GM18909 (cell line): Measurements from ENCODE around the gene MAP2K3.
"Not testable (repeated sequence)": the region's sequence is repeated elsewhere in the genome, so short reads cannot be mapped to it uniquely, and the experiment has no call there.

ENCODE experiments used
- ATAC-seq: cut with Tn5 transposase; IDR thresholded peaks from one replicate; pipeline ENCODE4 v1.9.1; 2021; ENCODE audit warnings: mild to moderate bottlenecking; ENCODE audit not compliant: unreplicated experiment, poor library complexity

The MAP2K3 gene

GRCh38 chr17:21294321-21295035 is 10.0 kb downstream of the MAP2K3 start:
- ATAC-seq = no peak

DNA sequence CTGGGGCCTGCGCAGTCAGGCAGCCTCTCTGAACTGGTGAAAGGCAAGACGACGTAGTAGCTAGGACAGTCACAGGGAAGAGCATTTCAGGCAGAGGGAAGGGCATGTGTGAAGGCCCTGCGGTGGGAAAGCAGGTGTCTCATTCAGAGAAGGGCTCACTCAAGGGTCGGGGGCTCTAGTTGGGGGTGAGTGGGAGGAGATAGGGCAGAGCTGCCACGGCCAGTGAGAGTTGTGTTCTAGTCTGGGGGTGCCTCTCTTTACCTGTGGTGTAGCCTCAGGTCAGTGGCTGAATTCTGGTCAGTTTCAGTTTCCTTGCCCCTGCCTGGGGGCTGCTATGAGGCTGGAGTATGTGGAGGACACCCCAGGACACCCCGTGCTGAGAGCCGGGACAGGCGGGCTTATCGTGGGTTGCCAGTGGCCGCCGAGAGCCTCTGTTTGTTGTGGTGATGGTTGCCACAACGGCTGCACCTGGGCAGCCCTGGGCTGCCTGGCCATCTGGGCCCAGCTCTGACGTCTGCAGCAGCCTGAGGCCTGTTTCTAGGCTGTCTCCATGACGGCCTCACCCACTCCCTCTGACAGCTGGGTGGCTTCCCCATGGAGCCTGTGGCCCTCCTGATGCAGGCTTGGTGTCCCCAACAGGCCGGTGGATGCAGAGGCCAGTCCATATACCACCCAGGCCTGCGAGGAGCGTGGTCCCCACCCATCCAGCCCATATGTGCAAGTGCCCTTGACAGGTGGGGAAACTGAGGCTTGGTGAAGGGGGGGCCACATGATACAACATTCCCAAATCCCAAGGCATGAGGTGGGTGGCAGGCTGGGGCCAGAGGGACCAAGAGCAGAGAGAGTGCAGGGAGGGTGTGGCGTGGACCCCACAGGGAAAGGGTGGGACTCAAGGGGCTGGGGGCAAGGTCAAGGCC is 10.8 kb downstream of the MAP2K3 start:
- ATAC-seq = no peak

- ATAC-seq = no peak
Measured at GRCh38 chr17:21296097-21297025, 11.8 kb downstream of the MAP2K3 start.

GRCh38 chr17:21297026-21297520 is 12.6 kb downstream of the MAP2K3 start:
- no peak for ATAC-seq

DNA sequence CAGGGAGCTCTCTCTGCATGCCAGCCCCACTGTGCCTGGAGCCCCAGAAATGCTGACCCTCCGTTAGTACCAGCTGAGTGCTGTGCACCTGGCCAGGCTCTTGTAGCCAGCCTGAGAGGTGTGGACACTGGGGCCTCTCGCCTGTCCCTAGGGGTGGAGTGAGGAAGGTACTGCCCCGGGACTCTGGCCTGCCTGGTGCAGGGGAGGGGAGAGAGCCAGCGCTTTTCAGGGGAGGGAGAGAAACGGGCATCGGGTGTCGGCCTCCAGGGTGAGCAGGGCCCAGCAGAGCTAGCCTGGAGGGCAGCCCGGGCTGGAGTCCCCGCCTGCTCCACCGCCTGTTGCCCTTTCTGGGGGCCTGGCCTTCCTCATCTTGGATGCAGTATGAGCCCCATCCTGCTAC is 13.1 kb downstream of the MAP2K3 start:
- no peak for ATAC-seq

DNA sequence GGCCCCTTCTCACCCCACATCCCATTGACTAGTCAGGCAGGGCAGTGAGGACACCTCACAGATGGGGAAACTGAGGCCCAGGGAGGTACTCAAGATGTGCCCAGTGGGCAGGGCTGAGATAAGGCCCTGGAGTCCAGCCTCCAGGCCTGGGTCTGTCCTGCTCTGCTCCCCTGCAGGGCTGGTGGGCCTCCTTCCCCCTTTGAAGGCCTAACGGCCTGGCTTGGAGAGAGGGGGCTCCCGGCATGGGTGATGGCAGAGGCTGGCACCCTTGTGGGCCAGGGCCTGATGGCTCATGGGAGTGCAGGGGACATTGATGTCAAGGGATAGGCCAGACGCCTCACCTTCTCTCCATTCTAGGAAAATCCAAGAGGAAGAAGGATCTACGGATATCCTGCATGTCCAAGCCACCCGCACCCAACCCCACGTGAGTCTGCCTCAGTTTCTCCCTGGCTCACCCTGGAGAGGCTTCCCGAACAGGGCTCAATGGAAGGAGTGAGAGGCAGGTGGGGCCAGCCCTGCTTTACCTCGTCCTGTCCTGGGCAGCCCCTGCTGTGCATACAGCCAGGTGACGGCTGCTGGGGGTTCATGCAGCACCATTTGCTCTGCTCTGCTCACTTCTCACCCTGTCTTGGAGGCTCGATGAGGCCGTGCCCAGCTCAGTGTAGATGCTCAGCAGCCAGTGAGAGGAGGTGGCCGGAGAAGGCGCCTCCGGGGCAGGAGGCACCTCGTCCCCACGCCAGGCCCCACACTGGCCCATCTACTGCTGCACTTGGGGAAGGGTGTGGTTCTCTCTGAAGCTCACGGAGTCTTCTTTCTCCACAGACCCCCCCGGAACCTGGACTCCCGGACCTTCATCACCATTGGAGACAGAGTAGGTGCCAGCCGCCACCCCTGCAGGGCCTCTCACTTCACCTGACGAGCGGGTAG is 13.8 kb downstream of the MAP2K3 start:
- ATAC-seq = no peak

DNA sequence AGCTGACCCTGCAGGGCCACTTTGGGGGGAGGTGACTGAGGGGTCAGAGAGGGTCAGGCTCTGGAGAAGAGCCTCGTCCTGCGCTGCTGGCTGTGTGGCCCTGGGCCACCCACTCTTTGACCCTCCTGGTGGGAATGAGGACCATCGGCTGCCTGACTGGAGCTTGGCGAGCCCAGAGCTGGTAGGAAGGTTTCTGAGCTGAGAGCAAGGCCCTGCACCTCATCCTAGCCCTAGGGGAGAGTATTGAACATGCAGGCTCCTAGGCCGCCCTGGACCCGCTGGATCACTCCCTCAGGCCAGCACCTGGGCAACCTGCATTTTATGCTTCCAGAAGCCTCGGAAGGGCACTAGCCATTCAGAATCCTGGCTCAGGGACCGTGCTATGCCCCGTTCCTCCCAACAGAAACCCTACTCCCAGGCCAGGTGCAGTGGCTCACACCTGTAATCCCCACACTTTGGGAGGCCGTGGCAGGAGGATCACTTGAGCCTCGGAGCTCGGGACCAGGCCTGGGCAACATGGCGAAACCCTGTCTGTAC is 14.5 kb downstream of the MAP2K3 start:
- ATAC-seq = no peak

DNA sequence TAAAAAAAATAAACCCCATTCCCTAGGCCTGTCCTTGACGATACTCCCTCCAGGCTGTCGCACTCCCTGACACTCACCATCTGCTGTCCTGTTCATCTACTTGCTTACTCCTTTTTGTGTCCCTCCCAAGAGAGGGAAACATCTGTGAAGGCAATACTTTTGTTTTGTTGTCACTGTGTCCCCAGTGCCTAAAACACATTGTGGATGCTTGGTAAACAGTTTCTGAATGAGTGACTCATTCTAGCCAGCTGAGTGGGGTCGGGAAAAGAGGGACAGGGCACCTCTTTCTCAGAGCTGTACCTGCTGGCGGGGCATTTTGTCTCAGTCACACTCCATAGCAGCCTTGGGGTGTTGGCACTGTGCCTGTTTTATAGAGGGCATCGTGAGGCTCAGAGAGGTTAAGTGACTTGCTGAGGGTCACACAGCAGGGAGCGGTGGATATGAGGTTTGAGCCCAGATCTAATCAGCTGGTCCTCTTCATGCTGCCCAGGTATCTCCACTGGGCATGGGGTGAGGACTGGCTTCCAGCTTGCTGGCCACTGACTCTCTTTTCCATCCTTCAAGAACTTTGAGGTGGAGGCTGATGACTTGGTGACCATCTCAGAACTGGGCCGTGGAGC is 15.6 kb downstream of the MAP2K3 start:
- ATAC-seq = no peak

DNA sequence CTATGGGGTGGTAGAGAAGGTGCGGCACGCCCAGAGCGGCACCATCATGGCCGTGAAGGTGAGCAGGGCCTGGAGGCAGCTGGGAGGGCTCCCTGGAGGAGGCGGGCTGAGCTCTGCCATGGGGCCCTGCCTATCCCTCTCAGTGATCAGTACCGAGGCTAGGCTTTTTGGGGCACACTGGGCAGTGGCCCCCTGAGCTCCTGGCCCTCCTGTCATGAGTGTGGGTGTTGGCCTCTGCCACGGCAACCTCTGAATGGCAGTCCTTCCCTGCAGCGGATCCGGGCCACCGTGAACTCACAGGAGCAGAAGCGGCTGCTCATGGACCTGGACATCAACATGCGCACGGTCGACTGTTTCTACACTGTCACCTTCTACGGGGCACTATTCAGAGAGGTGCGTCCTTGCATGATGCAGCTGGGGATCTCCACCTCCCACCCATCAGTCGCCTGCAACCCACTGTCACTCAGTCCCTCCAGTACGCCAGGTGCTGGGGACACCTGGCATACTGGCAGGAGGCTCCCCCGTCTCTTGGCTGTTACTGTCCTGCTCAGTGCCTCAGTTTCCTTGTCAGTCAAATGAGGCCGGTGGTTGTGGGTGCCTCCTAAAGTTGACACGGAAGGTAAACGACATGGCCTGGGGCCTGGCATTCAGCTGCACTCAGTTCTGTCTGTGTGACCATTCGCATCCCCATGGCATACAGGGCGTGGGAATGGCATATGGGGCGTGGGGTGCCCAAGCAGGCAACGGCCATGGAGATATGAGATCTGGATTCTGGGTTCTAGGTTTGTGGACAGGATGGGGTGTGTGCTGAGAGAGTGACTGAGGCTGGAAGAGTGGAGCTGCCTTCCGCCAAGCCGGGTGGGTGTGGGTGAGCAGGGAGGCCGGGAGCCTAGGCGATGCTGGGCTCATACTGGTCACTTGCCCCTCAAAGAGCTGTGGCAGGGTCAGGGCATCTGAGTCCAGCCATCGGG is 16.4 kb downstream of the MAP2K3 start:
- ATAC-seq = no peak

GRCh38 chr17:21301593-21302550 is 17.4 kb downstream of the MAP2K3 start:
- no peak for ATAC-seq

- no peak for ATAC-seq
Measured at GRCh38 chr17:21302711-21303425, 18.4 kb downstream of the MAP2K3 start.

DNA sequence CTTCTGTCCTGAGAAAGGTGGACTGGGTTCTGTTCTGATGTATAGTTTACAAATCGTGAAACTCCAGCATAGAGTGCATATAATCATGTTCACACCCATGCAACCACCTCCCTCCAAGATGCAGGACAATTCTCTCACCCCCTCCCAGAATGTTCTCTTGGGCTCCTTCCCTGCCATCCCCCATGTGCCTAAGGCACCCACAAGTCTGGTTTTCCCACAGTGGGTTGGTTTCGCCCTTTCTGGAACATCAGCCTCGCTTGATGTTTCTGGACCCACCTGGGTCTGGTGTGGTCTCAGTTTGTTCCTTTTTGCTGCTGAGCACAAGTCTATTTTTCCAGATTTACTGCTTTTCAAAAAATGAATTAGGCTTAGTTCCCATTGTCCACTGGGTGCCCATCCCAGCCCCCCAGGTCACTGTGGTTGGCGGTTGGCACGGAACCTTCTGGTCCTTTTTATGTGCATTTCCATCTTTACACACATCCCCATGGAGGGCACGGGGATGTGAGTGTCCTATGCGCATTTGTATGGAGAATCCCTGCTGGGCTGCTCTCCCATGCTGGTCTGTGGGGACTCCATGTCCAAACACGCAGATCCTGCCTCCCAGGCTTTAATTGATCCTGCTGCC is 19.0 kb downstream of the MAP2K3 start:
- no peak for ATAC-seq

GRCh38 chr17:21304091-21304490 is 19.6 kb downstream of the MAP2K3 start:
- no peak for ATAC-seq

GRCh38 chr17:21304551-21305151 is 20.1 kb downstream of the MAP2K3 start:
- ATAC-seq = not testable (repeated sequence)
